Panc1 (cell line): ENCODE measurements around the gene ATXN7L3. TPM values are rescaled to one million over a fixed set of nuclear protein-coding genes. Genes with fewer than 3 reads are reported as not detected.

ENCODE experiments used
- ATAC-seq: fragments of 200-7000 bp; cut with Tn5 transposase; 2 replicates; pipeline ENCODE4 v1.9.1; 2020; ENCODE audit warnings: mild to moderate bottlenecking, moderate library complexity
- BruUV-seq: library from RNA; stranded (reverse); fragments of 400-500 nt; replicated peaks from 2 replicates; lab custom pipeline; 2021; lab: Mats Ljungman, UMichigan
- CTCF ChIA-PET: fragments of 300-600 bp; sonication (Branson Sonifier 250); formaldehyde crosslinking; loops from one replicate; lab custom pipeline; 2022; ENCODE audit warnings: antibody characterized with exemption; lab: Charles Lee
- POLR2A ChIA-PET: fragments of 300-600 bp; sonication (Branson Sonifier 250); formaldehyde crosslinking; loops from one replicate; lab custom pipeline; 2022; ENCODE audit warnings: antibody characterized with exemption; lab: Charles Lee
- DNase-seq: peaks from one replicate; pipeline ENCODE4 v3.0.0-alpha.2; 2010; ENCODE audit warnings: low read depth, low spot score
- H3K27ac ChIP-seq: 2 replicates; pipeline ENCODE4 v1.5.1; 2011; ENCODE audit warnings: mild to moderate bottlenecking, low read length, inconsistent platforms
- H3K27me3 ChIP-seq: fragments of 200-500 bp; sonication (Bioruptor generic); 2 replicates; pipeline ENCODE4 v1.6.0; 2014; ENCODE audit warnings: low read length, inconsistent platforms; ENCODE audit not compliant: control insufficient read depth, insufficient read depth
- H3K36me3 ChIP-seq: fragments of 200-500 bp; sonication (Bioruptor generic); 2 replicates; pipeline ENCODE4 v1.5.1; 2014; ENCODE audit warnings: inconsistent platforms, mild to moderate bottlenecking, low read length, moderate library complexity; ENCODE audit not compliant: control insufficient read depth, insufficient read depth
- H3K4me1 ChIP-seq: 2 replicates; pipeline ENCODE4 v1.5.1; 2011; ENCODE audit warnings: inconsistent platforms, mild to moderate bottlenecking, low read length, moderate library complexity; ENCODE audit not compliant: control insufficient read depth, insufficient read depth
- H3K4me3 ChIP-seq, 2 experiments: 2 replicates each; pipeline ENCODE4 v1.5.1; 2011 to 2012; ENCODE audit warnings: low read depth in 2 of 2, low read length in 2 of 2, mild to moderate bottlenecking in 2 of 2, inconsistent platforms in 1 of 2, moderate library complexity in 1 of 2
- H3K9me3 ChIP-seq: fragments of 200-500 bp; sonication (Bioruptor generic); 2 replicates; pipeline ENCODE4 v1.5.1; 2014; ENCODE audit warnings: low read depth, mild to moderate bottlenecking, inconsistent platforms, low read length, moderate library complexity; ENCODE audit not compliant: control insufficient read depth, insufficient read depth
- CTCF ChIP-seq: fragments of 450-650 bp; IDR thresholded peaks from 2 replicates; pipeline ENCODE4 v1.5.1; 2017; ENCODE audit warnings: mild to moderate bottlenecking
- POLR2AphosphoS5 ChIP-seq: IDR thresholded peaks from 2 replicates; pipeline ENCODE4 v1.6.1; 2012; ENCODE audit warnings: mild to moderate bottlenecking, low read depth, low read length, moderate library complexity
- SIN3A ChIP-seq: IDR thresholded peaks from 2 replicates; pipeline ENCODE4 v1.6.1; 2012; ENCODE audit warnings: low read depth, mild to moderate bottlenecking, low read length, moderate library complexity, borderline replicate concordance; ENCODE audit not compliant: insufficient read depth
- TCF7L2 ChIP-seq: IDR thresholded peaks from 2 replicates; pipeline ENCODE4 v1.6.1; 2011; ENCODE audit warnings: mild to moderate bottlenecking, low read depth, low read length, inconsistent platforms
- in situ Hi-C: cut with HindIII; loops from 2 replicates; pipeline ENCODE4 v1.10.0; 2016; ENCODE audit warnings: low sequenced_read_pairs, low pct_unique_long_range_greater_than_20kb
- intact Hi-C: fragments of 100-400 bp; cut with micrococcal nuclease; formaldehyde crosslinking; loops from one replicate; pipeline ENCODE4 v1.10.0; 2022; ENCODE audit not compliant: unreplicated experiment
- total RNA-seq: library from RNA; stranded (reverse); gene quantifications from one replicate; pipeline ENCODE4 v1.2.1, GENCODE V29; 2021; ENCODE audit not compliant: unreplicated experiment
- TF ChIP-seq, protein P1 (sequence below), 2 experiments: IDR thresholded peaks; 2 replicates each; pipeline ENCODE4 v1.6.1; 2011 to 2012; ENCODE audit warnings: low read depth in 2 of 2, control low read depth in 1 of 2, low read length in 1 of 2, mild to moderate bottlenecking in 1 of 2, moderate library complexity in 1 of 2; ENCODE audit not compliant: insufficient read depth in 1 of 2

ATXN7L3 gene
- total RNA-seq, 1 experiment from 2014 or later = 69.8 TPM

- no peak for DNase-seq
- no TSS peak for BruUV-seq
- ATAC-seq = no peak
- intact Hi-C loops (no loop called here), in situ Hi-C loops (no loop called here)
- Histone ChIP-seq H3K4me3 (no peak overlapping the region), H3K27me3 (no peaks in the 10 kb centered on the region), H3K9me3 (no peaks in the 10 kb centered on the region), H3K4me1 (peaks cover 12% of the 10 kb centered on the region), H3K36me3 (peaks cover 8% of the 10 kb centered on the region), H3K27ac (no peak overlapping the region)
- TF ChIP-seq SIN3A = no peak
- TF ChIP-seq, protein P1, sequence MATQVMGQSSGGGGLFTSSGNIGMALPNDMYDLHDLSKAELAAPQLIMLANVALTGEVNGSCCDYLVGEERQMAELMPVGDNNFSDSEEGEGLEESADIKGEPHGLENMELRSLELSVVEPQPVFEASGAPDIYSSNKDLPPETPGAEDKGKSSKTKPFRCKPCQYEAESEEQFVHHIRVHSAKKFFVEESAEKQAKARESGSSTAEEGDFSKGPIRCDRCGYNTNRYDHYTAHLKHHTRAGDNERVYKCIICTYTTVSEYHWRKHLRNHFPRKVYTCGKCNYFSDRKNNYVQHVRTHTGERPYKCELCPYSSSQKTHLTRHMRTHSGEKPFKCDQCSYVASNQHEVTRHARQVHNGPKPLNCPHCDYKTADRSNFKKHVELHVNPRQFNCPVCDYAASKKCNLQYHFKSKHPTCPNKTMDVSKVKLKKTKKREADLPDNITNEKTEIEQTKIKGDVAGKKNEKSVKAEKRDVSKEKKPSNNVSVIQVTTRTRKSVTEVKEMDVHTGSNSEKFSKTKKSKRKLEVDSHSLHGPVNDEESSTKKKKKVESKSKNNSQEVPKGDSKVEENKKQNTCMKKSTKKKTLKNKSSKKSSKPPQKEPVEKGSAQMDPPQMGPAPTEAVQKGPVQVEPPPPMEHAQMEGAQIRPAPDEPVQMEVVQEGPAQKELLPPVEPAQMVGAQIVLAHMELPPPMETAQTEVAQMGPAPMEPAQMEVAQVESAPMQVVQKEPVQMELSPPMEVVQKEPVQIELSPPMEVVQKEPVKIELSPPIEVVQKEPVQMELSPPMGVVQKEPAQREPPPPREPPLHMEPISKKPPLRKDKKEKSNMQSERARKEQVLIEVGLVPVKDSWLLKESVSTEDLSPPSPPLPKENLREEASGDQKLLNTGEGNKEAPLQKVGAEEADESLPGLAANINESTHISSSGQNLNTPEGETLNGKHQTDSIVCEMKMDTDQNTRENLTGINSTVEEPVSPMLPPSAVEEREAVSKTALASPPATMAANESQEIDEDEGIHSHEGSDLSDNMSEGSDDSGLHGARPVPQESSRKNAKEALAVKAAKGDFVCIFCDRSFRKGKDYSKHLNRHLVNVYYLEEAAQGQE (IDR thresholded peaks at IDR 0.05; ENCODE audit: insufficient read depth in 1 of 2, low read depth in 2 of 2, low read length in 1 of 2) = no peak
- TF ChIP-seq POLR2AphosphoS5 = no peak
- no peak for TF ChIP-seq CTCF
- no peak for TF ChIP-seq TCF7L2
- ChIA-PET CTCF (no interaction called here), POLR2A (no interaction called here)
Measured at GRCh38 chr17:44216173-44216572, 16.5 kb upstream of the ATXN7L3 start.

DNA sequence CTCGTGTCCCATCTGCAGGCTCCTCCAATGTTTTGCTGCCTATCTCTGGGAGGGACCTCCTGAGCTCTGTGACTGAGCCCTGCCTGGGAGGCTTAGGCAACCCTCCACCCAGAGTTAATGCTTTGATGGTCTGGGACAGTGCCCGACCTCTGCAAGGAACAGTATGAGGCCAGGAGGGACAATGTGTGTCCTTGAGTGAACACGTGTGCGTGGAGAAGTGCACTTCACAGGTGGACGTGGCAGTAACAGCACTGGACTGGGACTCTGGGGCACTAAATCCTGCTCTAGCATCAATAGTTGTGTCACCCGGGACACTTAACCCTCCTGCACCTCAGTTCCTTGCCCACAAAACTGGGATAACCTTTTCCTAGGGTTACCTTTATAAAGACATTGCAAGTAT lies 15.2 kb upstream of the ATXN7L3 start:
- CTCF ChIA-PET = no interaction called here
- Histone ChIP-seq H3K36me3 (peaks cover 9% of the 10 kb centered on the region), H3K4me1 (peaks cover 15% of the 10 kb centered on the region), H3K27ac (no peak overlapping the region), H3K27me3 (no peaks in the 10 kb centered on the region), H3K4me3 (no peak overlapping the region), H3K9me3 (no peaks in the 10 kb centered on the region)
- TF ChIP-seq, protein P1 (IDR thresholded peaks at IDR 0.05; ENCODE audit: insufficient read depth in 1 of 2, low read depth in 2 of 2, low read length in 1 of 2) = no peak
- TF ChIP-seq CTCF (no peak), TCF7L2 (no peak), POLR2AphosphoS5 (no peak), SIN3A (no peak)
- POLR2A ChIA-PET = no interaction called here
- intact Hi-C loops = no loop called here
- no peak for ATAC-seq
- in situ Hi-C loops = no loop called here
- no peak for DNase-seq
- no TSS peak for BruUV-seq
